DND-41 (cell line): ENCODE data around the gene SHROOM2.

Experiments used
- ATAC-seq: fragments of 200-7000 bp; cut with Tn5 transposase; 3 replicates; pipeline ENCODE4 v1.9.1; 2021; ENCODE audit warnings: low read depth; ENCODE audit not compliant: insufficient read depth
- DNase-seq: peaks from one replicate; pipeline ENCODE4 v3.0.0-alpha.2; 2020
- H2AFZ ChIP-seq: 2 replicates; pipeline ENCODE4 v1.6.0; 2012; ENCODE audit warnings: low read depth, low read length
- H3K27ac ChIP-seq: 2 replicates; pipeline ENCODE4 v1.5.1; 2012; ENCODE audit warnings: low read length, inconsistent platforms
- H3K27me3 ChIP-seq: fragments of 200-600 bp; sonication (generic); 2 replicates; pipeline ENCODE4 v1.6.0; 2012; ENCODE audit warnings: low read length, mild to moderate bottlenecking, inconsistent platforms; ENCODE audit not compliant: insufficient read depth, poor library complexity
- H3K36me3 ChIP-seq: 2 replicates; pipeline ENCODE4 v1.5.1; 2012; ENCODE audit warnings: low read length, inconsistent platforms; ENCODE audit not compliant: insufficient read depth
- H3K4me1 ChIP-seq: 2 replicates; pipeline ENCODE4 v1.5.1; 2012; ENCODE audit warnings: mild to moderate bottlenecking, low read length; ENCODE audit not compliant: insufficient read depth
- H3K4me2 ChIP-seq: 2 replicates; pipeline ENCODE4 v1.6.0; 2012; ENCODE audit warnings: mild to moderate bottlenecking, moderate library complexity, low read length, inconsistent platforms; ENCODE audit not compliant: insufficient read depth
- H3K4me3 ChIP-seq, 2 experiments: fragments of 200-600 bp in 1 of 2; shearing (Covaris generic) in 1 of 2; 2 replicates each; pipeline ENCODE4 v1.5.1; 2012 to 2016; ENCODE audit warnings: inconsistent platforms in 2 of 2, low read length in 2 of 2, mild to moderate bottlenecking in 2 of 2, low read depth in 1 of 2, moderate library complexity in 1 of 2
- H3K79me2 ChIP-seq: 2 replicates; pipeline ENCODE4 v1.6.0; 2012; ENCODE audit warnings: low read length, inconsistent platforms; ENCODE audit not compliant: insufficient read depth
- H3K9ac ChIP-seq: 2 replicates; pipeline ENCODE4 v1.6.0; 2012; ENCODE audit warnings: low read depth, mild to moderate bottlenecking, inconsistent platforms, low read length, moderate library complexity
- H3K9me3 ChIP-seq: 2 replicates; pipeline ENCODE4 v1.5.1; 2012; ENCODE audit warnings: low read length, moderate library complexity, mild to moderate bottlenecking, inconsistent platforms; ENCODE audit not compliant: insufficient read depth, severe bottlenecking
- H4K20me1 ChIP-seq: 2 replicates; pipeline ENCODE4 v1.6.0; 2012; ENCODE audit warnings: low read length; ENCODE audit not compliant: insufficient read depth
- CTCF ChIP-seq: IDR thresholded peaks from 2 replicates; pipeline ENCODE4 v1.5.1; 2012; ENCODE audit warnings: borderline replicate concordance, low read length, moderate library complexity, mild to moderate bottlenecking; ENCODE audit not compliant: poor library complexity, severe bottlenecking; ENCODE audit errors: extremely low read depth
- EZH2 ChIP-seq: IDR thresholded peaks from 3 replicates; pipeline ENCODE4 v1.6.1; 2012; ENCODE audit warnings: borderline replicate concordance, low read depth, mild to moderate bottlenecking, moderate library complexity, low read length, inconsistent platforms; ENCODE audit not compliant: severe bottlenecking

The SHROOM2 gene

GRCh38 chrX:9853307-9853706, 67.1 kb downstream of the SHROOM2 start:
- Histone ChIP-seq H3K4me2 (no peak overlapping the region), H3K4me1 (no peaks in the 10 kb centered on the region), H3K36me3 (no peaks in the 10 kb centered on the region), H4K20me1 (no peaks in the 10 kb centered on the region), H3K27ac (no peak overlapping the region), H3K4me3 (no peak overlapping the region), H3K27me3 (no peaks in the 10 kb centered on the region), H3K9me3 (no peaks in the 10 kb centered on the region), H3K79me2 (no peaks in the 10 kb centered on the region), H2AFZ (no peak overlapping the region), H3K9ac (no peak overlapping the region)
- TF ChIP-seq CTCF (no peak), EZH2 (no peak)
- ATAC-seq (no peak), DNase-seq (no peak)

GRCh38 chrX:9855561-9856283, 69.5 kb downstream of the SHROOM2 start:
- TF ChIP-seq EZH2 (no peak), CTCF (no peak)
- Histone ChIP-seq H3K27me3 (no peaks in the 10 kb centered on the region), H3K9ac (no peak overlapping the region), H3K27ac (no peak overlapping the region), H3K79me2 (no peaks in the 10 kb centered on the region), H3K4me2 (no peak overlapping the region), H3K36me3 (no peaks in the 10 kb centered on the region), H2AFZ (no peak overlapping the region), H4K20me1 (no peaks in the 10 kb centered on the region), H3K4me3 (no peak overlapping the region), H3K4me1 (no peaks in the 10 kb centered on the region), H3K9me3 (no peaks in the 10 kb centered on the region)
- ATAC-seq: no peak
- DNase-seq: no peak

GRCh38 chrX:9856588-9856987, 70.4 kb downstream of the SHROOM2 start:
- Histone ChIP-seq H3K79me2 (no peaks in the 10 kb centered on the region), H3K4me1 (no peaks in the 10 kb centered on the region), H3K9ac (no peak overlapping the region), H4K20me1 (no peaks in the 10 kb centered on the region), H3K36me3 (no peaks in the 10 kb centered on the region), H3K9me3 (no peaks in the 10 kb centered on the region), H3K4me2 (no peak overlapping the region), H2AFZ (no peak overlapping the region), H3K27me3 (no peaks in the 10 kb centered on the region), H3K27ac (no peak overlapping the region), H3K4me3 (no peak overlapping the region)
- TF ChIP-seq EZH2 (no peak), CTCF (no peak)
- ATAC-seq (no peak), DNase-seq (no peak)
